ENCODE data around the gene CNTF. TPM values are rescaled to one million over a fixed set of nuclear protein-coding genes. Genes with fewer than 3 reads are reported as not detected.

Gene CNTF
- total and polyA plus RNA-seq, 4 donors = 0.28 to 2.0 (median 1.0) TPM

- Histone ChIP-seq H3K4me3 (no peak overlapping the region), H3K27me3 (ENCODE audit: control insufficient read depth in 3 of 3, insufficient read depth in 3 of 3, low read length in 2 of 3) (no peaks in the 10 kb centered on the region), H3K9ac (ENCODE audit: insufficient read depth in 1 of 2, low read length in 2 of 2) (no peak overlapping the region), H3K9me3 (ENCODE audit: control insufficient read depth in 4 of 4, insufficient read depth in 3 of 4, low read length in 3 of 4) (peaks cover 0 to 2% (median 0%) of the 10 kb centered on the region in 4 donors), H3K4me1 (ENCODE audit: control insufficient read depth in 5 of 5, insufficient read depth in 5 of 5, low read length in 5 of 5) (peaks cover 0 to 6% (median 0%) of the 10 kb centered on the region in 5 donors), H3K36me3 (ENCODE audit: control insufficient read depth in 4 of 4, insufficient read depth in 4 of 4, low read length in 4 of 4) (no peaks in the 10 kb centered on the region), H3K27ac (ENCODE audit: low read depth in 1 of 2, low read length in 1 of 2) (no peak overlapping the region)
- DNase-seq (peak in 1 of 3 donors; percentile 49), ATAC-seq (ENCODE audit: insufficient read depth, low FRiP score) (no peak)
- TF ChIP-seq CTCF (IDR thresholded peaks at IDR 0.05; ENCODE audit: control extremely low read depth, extremely low read depth) = no peak
- WGBS, 2 donors = 0 to 2% methylated on average over 1 of the region's 1 CpG
These were observed 18.0 kb downstream of the CNTF start for GRCh38 chr11:58640386-58641023.

GRCh38 chr11:58641341-58641740 lies 18.9 kb downstream of the CNTF start:
- WGBS, 2 donors = 73 to 90% methylated on average over 3 of the region's 3 CpGs
- Histone ChIP-seq H3K9ac (ENCODE audit: insufficient read depth in 1 of 2, low read length in 2 of 2) (no peak overlapping the region), H3K4me3 (no peak overlapping the region), H3K27me3 (ENCODE audit: control insufficient read depth in 3 of 3, insufficient read depth in 3 of 3, low read length in 2 of 3) (no peaks in the 10 kb centered on the region), H3K27ac (ENCODE audit: low read depth in 1 of 2, low read length in 1 of 2) (no peak overlapping the region), H3K36me3 (ENCODE audit: control insufficient read depth in 4 of 4, insufficient read depth in 4 of 4, low read length in 4 of 4) (no peaks in the 10 kb centered on the region), H3K9me3 (ENCODE audit: control insufficient read depth in 4 of 4, insufficient read depth in 3 of 4, low read length in 3 of 4) (peaks cover 0 to 6% (median 1%) of the 10 kb centered on the region in 4 donors), H3K4me1 (ENCODE audit: control insufficient read depth in 5 of 5, insufficient read depth in 5 of 5, low read length in 5 of 5) (peaks cover 0 to 6% (median 0%) of the 10 kb centered on the region in 5 donors)
- ATAC-seq (ENCODE audit: insufficient read depth, low FRiP score) (no peak), DNase-seq (no peak)
- no peak for TF ChIP-seq CTCF (IDR thresholded peaks at IDR 0.05; ENCODE audit: control extremely low read depth, extremely low read depth)

- 76 to 80% methylated on average over 7 of the region's 7 CpGs for WGBS, 2 donors
- peaks cover 0 to 6% (median 0%) of the 10 kb centered on the region in 5 donors for H3K4me1 ChIP-seq (ENCODE audit: control insufficient read depth in 5 of 5, insufficient read depth in 5 of 5, low read length in 5 of 5)
These were observed 19.5 kb downstream of the CNTF start for GRCh38 chr11:58641803-58642581.

More at GRCh38 chr11:58641803-58642581, 19.5 kb downstream of the CNTF start:
- Histone ChIP-seq H3K9me3 (ENCODE audit: control insufficient read depth in 4 of 4, insufficient read depth in 3 of 4, low read length in 3 of 4) (peaks cover 0 to 9% (median 1%) of the 10 kb centered on the region in 4 donors), H3K9ac (ENCODE audit: insufficient read depth in 1 of 2, low read length in 2 of 2) (no peak overlapping the region), H3K4me3 (no peak overlapping the region), H3K27ac (ENCODE audit: low read depth in 1 of 2, low read length in 1 of 2) (no peak overlapping the region), H3K36me3 (ENCODE audit: control insufficient read depth in 4 of 4, insufficient read depth in 4 of 4, low read length in 4 of 4) (no peaks in the 10 kb centered on the region), H3K27me3 (ENCODE audit: control insufficient read depth in 3 of 3, insufficient read depth in 3 of 3, low read length in 2 of 3) (no peaks in the 10 kb centered on the region)
- DNase-seq (no peak), ATAC-seq (ENCODE audit: insufficient read depth, low FRiP score) (no peak)
- no peak for TF ChIP-seq CTCF (IDR thresholded peaks at IDR 0.05; ENCODE audit: control extremely low read depth, extremely low read depth)

Measured in lung (tissue), 12 donors.